GM18951 (cell line): ENCODE data around the gene LY86.

ENCODE experiments used
- POLR2A ChIP-seq: IDR thresholded peaks from 4 replicates; pipeline ENCODE4 v1.6.1; 2011; ENCODE audit warnings: mild to moderate bottlenecking; ENCODE audit not compliant: insufficient read length, insufficient read depth; ENCODE audit errors: extremely low read depth
- in situ Hi-C: fragments of 300-500 bp; cut with MboI; formaldehyde crosslinking; loops from one replicate; pipeline ENCODE4 v1.12.0; 2022; ENCODE audit warnings: low sequenced_read_pairs, mixed read lengths, inconsistent platforms; ENCODE audit not compliant: unreplicated experiment

Gene LY86

GRCh38 chr6:6696867-6697531 is 108.5 kb downstream of the LY86 start:
- in situ Hi-C loops = no loop called here
- no peak for TF ChIP-seq POLR2A

- no peak for TF ChIP-seq POLR2A
- in situ Hi-C loops = no loop called here
Observed at GRCh38 chr6:6697620-6698019, 109.1 kb downstream of the LY86 start.

DNA sequence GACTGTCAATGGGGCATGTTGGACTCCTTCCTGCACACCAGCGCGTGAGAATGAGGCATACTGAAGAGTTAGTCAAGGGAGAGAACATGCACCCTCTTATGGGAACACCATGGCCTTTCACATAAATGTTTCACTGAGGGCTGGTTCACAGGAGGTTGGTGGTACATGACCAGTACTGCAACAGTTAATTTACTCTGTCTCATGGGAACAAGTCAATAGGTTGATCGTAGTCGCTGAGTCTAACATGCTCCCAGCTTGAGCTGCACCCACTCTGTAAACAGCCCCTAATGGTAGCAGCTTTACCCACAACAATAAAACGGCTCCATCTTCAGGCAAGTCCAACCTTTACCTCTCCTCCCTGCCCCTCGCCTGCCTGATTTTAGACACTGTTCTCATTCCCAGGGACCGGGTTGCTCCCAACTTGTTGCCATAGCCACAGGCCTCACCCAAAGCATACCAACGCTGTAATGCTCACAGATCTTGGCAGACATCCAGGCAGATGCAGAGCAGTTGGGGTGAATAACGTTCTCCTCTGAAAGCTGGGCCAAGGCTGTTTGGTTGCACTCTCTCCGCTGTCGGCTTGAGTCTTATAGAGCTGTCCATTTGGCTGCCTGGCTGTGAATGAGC is 111.3 kb downstream of the LY86 start:
- in situ Hi-C loops = no loop called here
- TF ChIP-seq POLR2A = no peak

DNA sequence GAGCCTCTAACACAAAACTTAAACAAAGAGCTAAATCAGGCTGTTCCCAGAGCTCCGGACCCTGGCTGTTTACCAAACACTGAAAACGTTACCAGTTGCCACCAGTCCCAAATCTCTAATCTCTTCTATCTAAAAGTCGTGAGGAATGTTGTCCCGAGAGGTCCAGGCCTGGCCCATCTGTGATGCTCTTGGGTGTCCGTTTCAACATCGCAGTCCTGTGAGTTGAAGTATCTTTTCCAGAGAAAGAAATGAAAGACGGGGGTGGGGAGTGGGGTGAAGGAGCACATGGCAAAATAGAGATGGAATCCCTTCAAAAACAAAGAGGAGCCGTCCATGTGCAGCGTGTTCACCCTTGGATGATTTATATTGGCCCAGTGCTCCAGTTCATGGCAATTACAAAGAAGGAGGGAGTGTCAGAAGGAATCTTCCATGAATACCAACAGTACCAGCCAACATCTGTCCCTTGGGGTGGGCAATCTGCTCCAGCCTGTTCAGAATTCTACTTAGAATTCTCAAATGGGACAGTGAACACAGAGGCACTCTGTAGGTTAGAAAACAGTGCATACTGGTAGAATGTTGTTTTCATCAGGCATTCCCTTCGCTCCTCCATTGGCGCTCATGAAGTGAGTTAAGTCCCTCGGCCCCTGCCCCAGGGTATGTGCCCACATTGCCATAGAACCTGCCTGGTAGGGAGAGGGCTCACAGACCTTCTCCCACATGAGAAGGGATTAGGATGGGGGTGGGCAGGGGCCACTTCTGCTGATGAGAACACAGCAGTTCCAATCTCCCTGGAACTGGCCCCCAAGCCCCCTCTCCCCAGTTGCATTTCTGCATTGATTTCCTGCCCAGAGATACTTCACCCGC is 112.1 kb downstream of the LY86 start:
- in situ Hi-C loops = no loop called here
- TF ChIP-seq POLR2A = no peak

- in situ Hi-C loops = no loop called here
- no peak for TF ChIP-seq POLR2A
Observed at GRCh38 chr6:6701864-6702263, 113.3 kb downstream of the LY86 start.

DNA sequence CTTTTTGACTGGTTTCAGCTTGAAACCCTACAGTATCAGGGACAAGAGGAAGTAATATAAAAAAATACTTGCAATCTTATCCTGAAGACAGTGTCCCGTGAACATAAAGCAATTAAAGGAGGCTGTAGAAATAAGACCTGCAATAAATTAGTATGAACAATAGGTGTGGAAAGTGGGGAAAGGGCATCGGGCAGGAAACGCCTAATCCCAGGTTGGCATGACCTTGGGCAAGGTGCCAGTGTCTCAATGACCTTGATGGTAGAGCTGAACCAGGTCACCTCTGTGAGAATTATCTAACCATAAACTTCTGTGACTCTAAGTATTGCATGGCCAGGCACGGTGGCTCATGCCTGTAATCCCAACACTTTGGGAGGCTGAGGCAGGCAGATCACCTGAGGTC is 115.2 kb downstream of the LY86 start:
- no peak for TF ChIP-seq POLR2A
- in situ Hi-C loops = no loop called here
